HG03565 (cell line): ENCODE results near the gene CCNT1.
"Not testable (repeated sequence)": the region's sequence is repeated elsewhere in the genome, so short reads cannot be mapped to it uniquely, and the experiment has no call there.

Experiments
- ATAC-seq: cut with Tn5 transposase; IDR thresholded peaks from one replicate; pipeline ENCODE4 v1.9.1; 2021; ENCODE audit warnings: mild to moderate bottlenecking, moderate library complexity; ENCODE audit not compliant: unreplicated experiment

CCNT1 gene

GRCh38 chr12:48716493-48717251 lies at the start of gene CCNT1:
TSS of gene CCNT1 (minus strand) at chr12:48716707. CDS start at chr12:48716675, 32 bp downstream.
- ATAC-seq, result peak; percentile 95

DNA sequence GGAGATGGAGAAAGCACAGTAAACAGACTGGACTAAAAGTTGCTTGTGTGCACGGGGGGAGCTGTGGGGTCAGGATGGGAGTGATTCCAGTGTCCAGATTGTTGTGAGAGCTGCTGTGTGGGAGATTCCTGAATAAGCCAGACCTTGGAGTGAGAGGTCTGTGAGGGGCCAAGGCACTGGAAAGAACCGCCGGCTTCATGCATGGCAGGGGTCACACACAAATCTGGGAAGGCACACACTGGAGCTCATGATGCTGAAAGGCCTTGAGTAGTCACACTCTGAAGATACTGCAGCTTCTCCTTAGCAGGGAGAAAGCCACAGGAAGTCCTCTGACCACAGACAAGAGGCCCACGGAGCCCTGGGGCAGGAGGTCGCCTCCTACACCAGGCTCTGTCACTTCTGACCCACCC lies 49.3 kb upstream of the CCNT1 start:
- no peak for ATAC-seq

GRCh38 chr12:48764521-48764920 lies 48.0 kb upstream of the CCNT1 start:
- no peak for ATAC-seq

GRCh38 chr12:48758737-48759136 lies 42.2 kb upstream of the CCNT1 start:
- no peak for ATAC-seq

DNA sequence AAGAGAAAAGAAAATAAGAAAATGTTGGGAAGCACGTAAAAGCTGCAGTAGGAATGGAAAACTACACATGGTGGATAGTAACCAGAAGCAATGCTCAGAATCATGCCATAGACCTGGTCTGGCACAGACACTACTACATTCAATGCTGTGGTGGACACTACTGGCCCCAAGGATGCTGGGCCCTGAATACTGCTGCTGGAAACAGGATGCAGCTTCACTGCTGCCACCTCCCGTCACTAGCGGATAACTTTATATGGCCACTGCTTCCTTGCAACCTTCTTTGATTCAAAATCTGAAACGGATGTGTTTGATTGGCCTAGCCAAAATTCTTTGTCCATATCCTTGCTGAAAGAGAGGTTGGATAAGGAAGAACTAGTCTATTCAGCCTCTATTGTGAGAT lies 41.7 kb upstream of the CCNT1 start:
- ATAC-seq, result no peak

DNA sequence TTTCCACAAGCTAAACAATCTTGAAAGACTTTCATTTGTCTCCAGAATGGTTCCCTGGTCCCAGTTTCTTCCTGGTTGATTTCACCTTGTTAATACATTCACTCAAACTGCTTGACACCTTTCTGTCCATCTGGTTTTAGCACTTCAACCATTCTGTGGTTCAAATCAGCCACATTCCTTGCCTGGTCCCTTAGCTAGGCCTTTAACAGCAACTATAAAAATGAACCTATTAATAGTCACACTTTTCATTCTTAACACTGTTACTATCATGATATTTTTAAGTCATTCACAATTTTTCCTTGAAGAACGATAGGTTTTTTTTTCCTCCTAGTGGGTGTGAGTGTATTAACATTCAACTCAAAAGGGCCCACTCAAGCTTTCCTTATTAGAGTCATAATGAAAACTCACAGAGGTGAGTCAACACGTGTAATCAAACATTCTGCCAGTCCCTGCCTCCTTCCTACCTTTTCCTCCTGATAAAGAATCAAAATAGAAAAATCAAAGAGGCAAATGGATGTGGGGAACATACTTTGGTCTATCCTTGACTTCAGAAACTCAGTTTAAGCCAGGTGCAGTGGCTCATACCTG lies 34.4 kb upstream of the CCNT1 start:
- no peak for ATAC-seq

GRCh38 chr12:48750215-48750614 lies 33.7 kb upstream of the CCNT1 start:
- ATAC-seq, result no peak

GRCh38 chr12:48744251-48745008 lies 27.9 kb upstream of the CCNT1 start:
- no peak for ATAC-seq

DNA sequence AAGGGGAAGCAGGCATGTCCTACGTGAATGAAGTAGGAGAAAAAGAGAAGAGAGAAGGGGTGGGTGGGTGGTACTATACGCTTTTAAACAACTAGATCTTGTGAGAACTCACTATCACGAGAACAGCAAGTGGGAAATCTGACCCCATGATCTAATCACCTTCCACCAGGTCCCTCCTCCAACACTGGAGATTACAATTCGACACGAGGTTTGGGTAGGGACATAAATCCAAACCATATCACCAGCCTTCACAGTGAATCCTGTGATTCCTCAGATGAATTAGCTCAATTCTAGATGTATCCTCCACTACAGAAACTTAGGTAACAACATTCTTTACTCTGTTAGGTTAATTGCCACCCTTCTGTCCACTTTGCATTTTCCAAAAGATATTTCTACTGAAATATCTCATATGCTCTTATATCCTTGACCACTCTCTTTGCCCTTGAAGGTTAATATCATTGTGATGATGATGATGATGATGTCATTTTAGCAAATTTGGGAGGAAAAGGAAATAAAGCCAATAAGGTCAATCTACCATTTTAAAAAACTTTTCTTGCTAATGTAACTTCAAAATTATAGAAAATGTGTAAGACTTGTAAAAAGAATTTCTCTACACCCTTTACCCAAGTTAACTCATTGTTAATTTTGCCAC lies 23.2 kb upstream of the CCNT1 start:
- no peak for ATAC-seq

- ATAC-seq, result no peak
Measured at GRCh38 chr12:48736456-48736855, 19.9 kb upstream of the CCNT1 start.

- no peak for ATAC-seq
Measured at GRCh38 chr12:48728807-48729206, 12.3 kb upstream of the CCNT1 start.

DNA sequence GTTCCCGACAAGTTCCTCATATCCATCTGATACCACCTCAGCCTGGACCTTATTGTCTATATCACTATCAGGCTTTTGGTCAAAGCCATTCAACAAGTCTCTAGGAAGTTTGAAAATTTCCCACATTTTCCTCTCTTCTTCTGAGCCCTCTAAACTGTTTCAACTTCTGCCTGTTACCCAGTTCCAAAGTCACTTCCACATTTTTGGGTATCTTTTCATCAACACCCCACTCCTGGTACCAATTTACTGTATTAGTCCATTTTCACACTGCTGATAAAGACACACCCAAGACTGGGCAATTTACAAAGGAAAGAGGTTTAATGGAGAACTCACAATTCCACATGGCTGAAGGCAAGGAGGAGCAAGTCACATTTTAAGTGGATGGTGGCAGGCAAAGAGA lies 4.2 kb upstream of the CCNT1 start:
- not testable (repeated sequence) for ATAC-seq

GRCh38 chr12:48720171-48720570 lies 3.7 kb upstream of the CCNT1 start:
- ATAC-seq, result not testable (repeated sequence)

GRCh38 chr12:48719002-48719401 lies 2.5 kb upstream of the CCNT1 start:
- not testable (repeated sequence) for ATAC-seq

GRCh38 chr12:48717252-48717695 lies 767 bp upstream of the CCNT1 start:
- ATAC-seq, result no peak

- no peak for ATAC-seq
Measured at GRCh38 chr12:48716168-48716492, 377 bp downstream of the CCNT1 start.

GRCh38 chr12:48712209-48712608 lies 4.3 kb downstream of the CCNT1 start:
- ATAC-seq, result no peak

DNA sequence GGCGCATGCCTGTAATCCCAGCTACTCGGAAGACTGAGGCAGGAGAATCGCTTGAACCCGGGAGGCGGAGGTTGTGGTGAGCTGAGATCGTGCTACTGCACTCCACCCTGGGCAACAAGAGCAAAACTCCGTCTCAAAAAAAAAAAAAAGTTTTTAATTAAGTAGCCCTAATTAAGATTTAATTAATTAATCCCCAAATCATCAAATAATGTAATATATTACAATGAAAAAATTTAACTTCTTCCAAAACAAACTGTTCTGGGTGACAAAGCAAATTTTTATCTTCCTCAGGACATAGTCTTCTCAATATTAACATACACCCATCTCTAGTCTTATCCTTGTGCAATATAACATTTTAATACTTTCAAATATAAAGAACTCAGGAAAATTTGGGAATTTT lies 17.7 kb downstream of the CCNT1 start:
- not testable (repeated sequence) for ATAC-seq

- no peak for ATAC-seq
Measured at GRCh38 chr12:48696626-48697025, 19.9 kb downstream of the CCNT1 start.

DNA sequence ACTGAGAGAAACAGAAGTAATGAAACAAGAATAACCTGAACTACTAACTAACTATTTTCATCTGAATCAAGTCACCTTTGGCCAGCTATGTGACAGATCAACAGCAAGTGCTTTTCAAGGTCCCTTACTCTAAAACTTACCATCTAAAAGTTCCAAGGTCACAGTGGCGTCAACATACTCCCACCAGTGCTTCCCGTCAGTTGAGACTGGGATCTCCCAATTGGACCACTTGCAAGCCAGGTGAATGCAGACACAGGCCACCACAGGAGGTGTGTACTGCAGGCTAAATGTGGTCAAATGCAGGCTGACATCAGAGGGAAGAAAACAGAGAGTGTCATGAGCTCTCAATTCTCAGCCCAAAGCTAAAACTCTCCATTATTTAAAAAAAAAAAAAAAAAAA lies 20.6 kb downstream of the CCNT1 start:
- no peak for ATAC-seq

- ATAC-seq, result no peak
Measured at GRCh38 chr12:48694038-48694437, 22.5 kb downstream of the CCNT1 start.
